A673 (cell line): ENCODE data around the gene SPTBN4.

Experiments
- EZH2 ChIP-seq: fragments of 200-600 bp; sonication (generic); IDR thresholded peaks from 2 replicates; pipeline ENCODE4 v1.6.1; 2017; ENCODE audit warnings: borderline replicate concordance, low read depth, mild to moderate bottlenecking, mixed read lengths, antibody characterized with exemption, low read length; ENCODE audit not compliant: poor library complexity, severe bottlenecking
- TF ChIP-seq, protein P1 (sequence below): fragments of 300-800, 200-600 bp; sonication (generic); conservative IDR thresholded peaks from 2 replicates; pipeline ENCODE4 v1.5.1; 2017; ENCODE audit warnings: low read depth, mild to moderate bottlenecking, antibody characterized with exemption, low read length, moderate library complexity, mixed read lengths

DNA sequence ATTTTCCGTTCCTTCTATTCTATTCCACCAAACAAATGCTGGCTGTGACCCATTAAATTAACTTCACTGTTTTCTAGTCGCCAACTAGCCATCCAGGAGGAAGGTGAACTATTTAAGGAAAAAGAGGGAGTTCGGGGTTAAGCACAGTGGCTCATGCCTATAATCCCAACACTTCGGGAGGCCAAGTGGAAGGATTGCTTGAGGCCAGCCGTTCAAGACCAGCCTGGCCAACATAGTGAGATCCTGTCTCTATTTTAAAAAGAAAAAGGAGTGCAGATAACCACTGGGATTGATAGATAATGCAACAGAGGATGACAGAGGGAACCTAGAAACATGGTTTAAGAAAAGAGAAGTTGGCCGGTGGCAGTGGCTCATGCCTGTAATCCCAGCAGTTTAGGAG, 44.7 kb downstream of the SPTBN4 start:
- TF ChIP-seq, protein P1, sequence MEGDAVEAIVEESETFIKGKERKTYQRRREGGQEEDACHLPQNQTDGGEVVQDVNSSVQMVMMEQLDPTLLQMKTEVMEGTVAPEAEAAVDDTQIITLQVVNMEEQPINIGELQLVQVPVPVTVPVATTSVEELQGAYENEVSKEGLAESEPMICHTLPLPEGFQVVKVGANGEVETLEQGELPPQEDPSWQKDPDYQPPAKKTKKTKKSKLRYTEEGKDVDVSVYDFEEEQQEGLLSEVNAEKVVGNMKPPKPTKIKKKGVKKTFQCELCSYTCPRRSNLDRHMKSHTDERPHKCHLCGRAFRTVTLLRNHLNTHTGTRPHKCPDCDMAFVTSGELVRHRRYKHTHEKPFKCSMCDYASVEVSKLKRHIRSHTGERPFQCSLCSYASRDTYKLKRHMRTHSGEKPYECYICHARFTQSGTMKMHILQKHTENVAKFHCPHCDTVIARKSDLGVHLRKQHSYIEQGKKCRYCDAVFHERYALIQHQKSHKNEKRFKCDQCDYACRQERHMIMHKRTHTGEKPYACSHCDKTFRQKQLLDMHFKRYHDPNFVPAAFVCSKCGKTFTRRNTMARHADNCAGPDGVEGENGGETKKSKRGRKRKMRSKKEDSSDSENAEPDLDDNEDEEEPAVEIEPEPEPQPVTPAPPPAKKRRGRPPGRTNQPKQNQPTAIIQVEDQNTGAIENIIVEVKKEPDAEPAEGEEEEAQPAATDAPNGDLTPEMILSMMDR: no peak
- TF ChIP-seq EZH2: no peak
